Brain microvascular endothelial cell (primary cell): ENCODE results near the gene DPPA2.
"Not testable (repeated sequence)": the region's sequence is repeated elsewhere in the genome, so short reads cannot be mapped to it uniquely, and the experiment has no call there.

Experiments used
- DNase-seq: peaks from one replicate; pipeline ENCODE4 v3.0.0-alpha.2; 2020
- H3K27ac ChIP-seq: fragments of 250-450 bp; sonication (Bioruptor Pico); 2 replicates; pipeline ENCODE4 v1.5.1; 2020; ENCODE audit warnings: mild to moderate bottlenecking, moderate library complexity
- H3K27me3 ChIP-seq: fragments of 250-450 bp; sonication (Bioruptor Pico); replicated peaks from 2 replicates; pipeline ENCODE4 v1.5.1; 2020; ENCODE audit warnings: mild to moderate bottlenecking
- H3K36me3 ChIP-seq: fragments of 250-450 bp; sonication (Bioruptor Pico); replicated peaks from 2 replicates; pipeline ENCODE4 v1.5.1; 2020; ENCODE audit warnings: mild to moderate bottlenecking
- H3K4me3 ChIP-seq: 2 replicates; pipeline ENCODE4 v1.5.1; 2011; ENCODE audit warnings: low read depth, mild to moderate bottlenecking, control low read depth, low read length, moderate library complexity
- in situ Hi-C: cut with HindIII; loops from 2 replicates; pipeline ENCODE4 v1.10.0; 2017; ENCODE audit warnings: low sequenced_read_pairs, low pct_ligation_motif_present
- TF ChIP-seq, protein P1 (sequence below): IDR thresholded peaks from 2 replicates; pipeline ENCODE4 v1.5.1; 2011; ENCODE audit warnings: low read depth, mild to moderate bottlenecking, moderate library complexity, low read length, control low read depth, inconsistent platforms; ENCODE audit errors: missing control alignments

DPPA2 gene, protein sequence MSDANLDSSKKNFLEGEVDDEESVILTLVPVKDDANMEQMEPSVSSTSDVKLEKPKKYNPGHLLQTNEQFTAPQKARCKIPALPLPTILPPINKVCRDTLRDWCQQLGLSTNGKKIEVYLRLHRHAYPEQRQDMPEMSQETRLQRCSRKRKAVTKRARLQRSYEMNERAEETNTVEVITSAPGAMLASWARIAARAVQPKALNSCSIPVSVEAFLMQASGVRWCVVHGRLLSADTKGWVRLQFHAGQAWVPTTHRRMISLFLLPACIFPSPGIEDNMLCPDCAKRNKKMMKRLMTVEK

DNA sequence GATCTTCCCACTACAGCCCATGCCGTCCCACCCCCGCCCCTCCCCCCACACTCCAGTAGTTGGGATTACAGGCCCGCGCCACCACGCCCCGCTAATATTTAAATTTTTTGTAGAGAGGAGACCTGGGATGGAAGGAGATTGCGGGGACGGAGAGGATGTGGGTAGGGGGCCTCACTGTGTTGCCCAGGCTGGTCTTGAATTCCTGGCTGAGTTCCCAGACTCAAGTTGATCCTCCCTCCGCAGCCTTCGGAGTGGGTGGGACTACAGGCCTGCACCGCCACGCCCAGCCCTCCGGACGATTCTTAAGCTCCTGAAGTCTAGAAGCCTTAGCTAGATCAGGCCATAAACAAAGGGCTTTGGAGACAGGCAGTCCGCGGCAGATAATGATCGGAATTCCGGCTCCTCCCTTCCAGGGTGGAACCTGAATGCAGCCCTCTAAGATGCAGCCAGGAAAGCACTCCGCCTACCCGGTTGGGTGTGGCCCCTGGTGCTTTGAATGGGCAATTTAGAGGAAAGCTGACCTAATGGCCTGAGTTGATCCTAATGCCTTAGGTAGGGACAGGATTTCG is at the start of gene DPPA2:
Gene DPPA2, minus strand, starts transcription at position 356 of the 569 bp plus-strand sequence. CDS start 1,975 bp downstream, outside the sequence.
- Histone ChIP-seq H3K27me3 (no peaks in the 10 kb centered on the region), H3K27ac (no peak within 1 kb of the TSS), H3K36me3 (no peaks in the 10 kb centered on the region), H3K4me3 (no peak within 1 kb of the TSS)
- in situ Hi-C loops, result no loop called here
- no peak for DNase-seq
- TF ChIP-seq, protein P1, sequence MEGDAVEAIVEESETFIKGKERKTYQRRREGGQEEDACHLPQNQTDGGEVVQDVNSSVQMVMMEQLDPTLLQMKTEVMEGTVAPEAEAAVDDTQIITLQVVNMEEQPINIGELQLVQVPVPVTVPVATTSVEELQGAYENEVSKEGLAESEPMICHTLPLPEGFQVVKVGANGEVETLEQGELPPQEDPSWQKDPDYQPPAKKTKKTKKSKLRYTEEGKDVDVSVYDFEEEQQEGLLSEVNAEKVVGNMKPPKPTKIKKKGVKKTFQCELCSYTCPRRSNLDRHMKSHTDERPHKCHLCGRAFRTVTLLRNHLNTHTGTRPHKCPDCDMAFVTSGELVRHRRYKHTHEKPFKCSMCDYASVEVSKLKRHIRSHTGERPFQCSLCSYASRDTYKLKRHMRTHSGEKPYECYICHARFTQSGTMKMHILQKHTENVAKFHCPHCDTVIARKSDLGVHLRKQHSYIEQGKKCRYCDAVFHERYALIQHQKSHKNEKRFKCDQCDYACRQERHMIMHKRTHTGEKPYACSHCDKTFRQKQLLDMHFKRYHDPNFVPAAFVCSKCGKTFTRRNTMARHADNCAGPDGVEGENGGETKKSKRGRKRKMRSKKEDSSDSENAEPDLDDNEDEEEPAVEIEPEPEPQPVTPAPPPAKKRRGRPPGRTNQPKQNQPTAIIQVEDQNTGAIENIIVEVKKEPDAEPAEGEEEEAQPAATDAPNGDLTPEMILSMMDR, result no peak

DNA sequence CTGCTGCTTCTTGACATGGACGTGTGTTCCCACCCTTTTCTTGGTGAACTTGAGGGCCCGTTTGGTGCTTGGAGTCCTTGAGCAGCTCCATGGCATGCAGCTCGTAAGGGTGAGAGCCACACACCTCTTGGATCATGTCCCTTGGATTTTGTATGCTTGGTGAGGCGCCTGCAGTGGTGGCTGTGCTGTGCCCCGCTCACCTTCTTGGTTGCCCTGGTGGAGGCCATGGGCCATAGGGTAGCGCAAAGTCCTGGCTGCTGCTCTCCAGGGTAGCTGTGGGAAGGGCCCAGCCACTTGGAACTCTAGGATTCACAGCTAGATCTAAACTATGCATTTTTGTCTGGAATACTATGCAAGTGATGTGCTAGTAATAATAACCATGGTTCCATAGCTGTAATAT is 47.8 kb upstream of the DPPA2 start:
- Histone ChIP-seq H3K4me3 (no peak overlapping the region), H3K36me3 (no peaks in the 10 kb centered on the region), H3K27ac (no peak overlapping the region), H3K27me3 (no peaks in the 10 kb centered on the region)
- DNase-seq, result no peak
- in situ Hi-C loops, result no loop called here
- TF ChIP-seq, protein P1, result no peak

DNA sequence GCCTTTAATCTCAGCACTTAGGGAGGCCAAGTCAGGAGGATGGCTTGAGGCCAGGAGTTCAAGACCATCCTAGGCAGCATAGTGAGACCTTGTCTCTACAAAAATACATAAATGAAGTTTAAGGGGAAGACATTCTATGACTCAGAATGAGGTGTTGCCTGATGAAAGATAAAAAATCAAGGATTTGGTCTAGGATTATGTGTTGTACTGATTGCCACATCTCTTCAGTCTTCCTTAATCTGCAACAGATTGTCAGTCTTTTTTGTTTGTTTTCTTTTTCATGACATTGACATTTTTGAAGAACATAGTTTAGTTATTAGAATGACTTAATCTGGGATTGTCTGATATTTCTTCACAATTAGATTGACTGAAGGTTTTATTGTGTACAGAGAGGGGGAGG is 47.3 kb upstream of the DPPA2 start:
- in situ Hi-C loops, result no loop called here
- Histone ChIP-seq H3K27me3 (no peaks in the 10 kb centered on the region), H3K27ac (no peak overlapping the region), H3K36me3 (no peaks in the 10 kb centered on the region), H3K4me3 (no peak overlapping the region)
- TF ChIP-seq, protein P1, result no peak
- no peak for DNase-seq

DNA sequence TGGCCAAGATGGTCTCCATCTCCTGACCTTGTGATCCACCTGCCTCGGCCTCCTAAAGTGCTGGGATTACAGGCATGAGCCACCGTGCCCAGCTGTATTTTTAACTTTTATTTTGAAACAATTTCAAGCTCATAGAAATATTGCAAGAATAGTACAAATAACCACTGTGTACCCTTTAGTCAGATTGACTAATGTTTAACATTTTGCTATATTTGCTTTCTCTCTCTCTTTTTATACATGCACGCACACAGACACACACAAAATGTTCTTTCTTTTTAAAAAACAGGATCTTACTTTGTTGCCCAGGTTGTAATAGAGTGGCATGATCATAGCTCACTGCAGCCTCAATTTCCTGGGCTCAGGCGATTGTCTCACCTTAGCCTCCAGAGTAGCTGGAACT is 46.5 kb upstream of the DPPA2 start:
- DNase-seq, result no peak
- H3K4me3 ChIP-seq, result no peak overlapping the region
- no peaks in the 10 kb centered on the region for H3K27me3 ChIP-seq
- TF ChIP-seq, protein P1, result no peak
- in situ Hi-C loops, result no loop called here
- H3K36me3 ChIP-seq, result no peaks in the 10 kb centered on the region
- no peak overlapping the region for H3K27ac ChIP-seq

DNA sequence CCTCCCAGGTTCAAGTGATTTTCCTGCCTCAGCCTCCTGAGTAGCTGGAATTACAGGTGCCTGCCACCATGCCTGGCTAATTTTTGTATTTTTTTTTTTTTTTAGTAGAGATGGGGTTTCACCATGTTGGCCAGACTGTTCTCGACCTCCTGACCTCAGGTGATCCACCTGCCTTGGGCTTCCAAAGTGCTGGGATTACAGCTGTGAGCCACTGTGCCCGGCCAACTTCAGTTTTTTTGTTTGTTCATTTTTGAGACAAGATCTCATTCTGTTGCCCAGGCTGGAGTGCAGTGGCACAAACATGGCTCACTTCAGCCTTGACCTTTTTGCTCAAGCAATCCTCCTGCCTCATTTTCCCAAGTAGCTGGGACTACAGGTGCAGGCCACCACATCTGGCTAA is 42.5 kb upstream of the DPPA2 start:
- H3K36me3 ChIP-seq, in situ Hi-C loops: not testable (repeated sequence)

DNA sequence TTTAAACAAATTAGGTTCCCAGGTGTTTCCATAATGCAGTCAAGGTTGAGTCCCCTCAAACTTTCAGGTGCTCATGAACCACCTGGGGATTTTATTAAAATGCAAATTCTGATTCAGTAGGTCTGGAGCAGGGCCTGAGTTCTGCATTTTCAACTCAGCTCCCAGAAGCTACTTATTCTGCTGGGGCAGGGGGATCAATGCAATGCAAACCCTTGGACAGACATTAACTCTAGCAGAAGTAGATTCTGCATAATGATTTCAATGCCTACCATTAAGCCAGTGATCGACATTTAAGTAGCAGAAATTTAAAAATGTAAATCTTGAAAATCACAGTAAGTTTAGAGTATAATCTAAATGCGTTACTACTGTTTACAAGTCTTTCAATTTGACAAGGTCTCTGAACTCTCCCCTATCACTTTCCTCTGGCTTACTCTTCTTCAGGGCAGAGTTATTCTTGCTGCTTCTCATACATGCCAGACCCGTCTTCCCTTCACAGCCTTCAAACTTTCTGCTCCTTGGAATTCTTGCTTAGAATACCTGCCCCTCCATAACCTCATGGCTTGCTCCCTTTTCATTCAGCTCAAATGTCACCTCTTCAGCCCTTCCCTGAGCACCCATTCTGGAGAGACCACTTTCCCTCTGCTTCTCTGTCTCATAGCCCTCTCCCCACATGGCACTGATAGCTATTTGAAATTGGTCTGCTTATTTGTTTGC is 40.3 kb upstream of the DPPA2 start:
- no peak overlapping the region for H3K4me3 ChIP-seq
- no peak for DNase-seq
- TF ChIP-seq, protein P1, result no peak
- in situ Hi-C loops, result no loop called here
- H3K36me3 ChIP-seq, result no peaks in the 10 kb centered on the region
- no peak overlapping the region for H3K27ac ChIP-seq
- H3K27me3 ChIP-seq, result no peaks in the 10 kb centered on the region

More for the DNA sequence above, 42.5 kb upstream of the DPPA2 start:
- not testable (repeated sequence) for H3K4me3 ChIP-seq, H3K27ac ChIP-seq, DNase-seq, H3K27me3 ChIP-seq
